GM04503 (cell line): Measurements from ENCODE around the gene RUNX1.

Source experiments
- DNase-seq: peaks from one replicate; pipeline ENCODE4 v3.0.0-alpha.2; 2012; ENCODE audit warnings: low read depth

The RUNX1 gene

GRCh38 chr21:35059742-35060141 is 10.6 kb upstream of the RUNX1 start:
- DNase-seq: peak; percentile 70

- no peak for DNase-seq
These were observed 9.0 kb upstream of the RUNX1 start for GRCh38 chr21:35058058-35058457.

GRCh38 chr21:35057428-35057827 is 8.3 kb upstream of the RUNX1 start:
- no peak for DNase-seq

GRCh38 chr21:35053356-35054096 is 4.4 kb upstream of the RUNX1 start:
- DNase-seq: no peak

GRCh38 chr21:35052801-35053200 is 3.7 kb upstream of the RUNX1 start:
- DNase-seq: no peak

- DNase-seq: peak; percentile 84
These were observed 2.3 kb upstream of the RUNX1 start for GRCh38 chr21:35051287-35051818.

- DNase-seq: no peak
These were observed 1.5 kb upstream of the RUNX1 start for GRCh38 chr21:35050348-35051286.

GRCh38 chr21:35048183-35048601 is 910 bp downstream of the RUNX1 start:
- DNase-seq: no peak

- no peak for DNase-seq
These were observed 2.2 kb downstream of the RUNX1 start for GRCh38 chr21:35046880-35047229.

GRCh38 chr21:35046263-35046624 is 2.9 kb downstream of the RUNX1 start:
- no peak for DNase-seq

- no peak for DNase-seq
These were observed 3.4 kb downstream of the RUNX1 start for GRCh38 chr21:35045542-35046262.

- DNase-seq: no peak
These were observed 4.1 kb downstream of the RUNX1 start for GRCh38 chr21:35044770-35045541.

GRCh38 chr21:35044128-35044527 is 5.0 kb downstream of the RUNX1 start:
- DNase-seq: no peak

- DNase-seq: no peak
These were observed 5.6 kb downstream of the RUNX1 start for GRCh38 chr21:35043549-35043948.

- DNase-seq: no peak
These were observed 6.3 kb downstream of the RUNX1 start for GRCh38 chr21:35042836-35043235.

- no peak for DNase-seq
These were observed 7.2 kb downstream of the RUNX1 start for GRCh38 chr21:35041881-35042280.

- DNase-seq: no peak
These were observed 8.0 kb downstream of the RUNX1 start for GRCh38 chr21:35041122-35041521.

GRCh38 chr21:35039595-35040289 is 9.4 kb downstream of the RUNX1 start:
- no peak for DNase-seq

- no peak for DNase-seq
These were observed 10.3 kb downstream of the RUNX1 start for GRCh38 chr21:35038772-35039319.

GRCh38 chr21:35037384-35037765 is 11.7 kb downstream of the RUNX1 start:
- DNase-seq: no peak
